Endothelial cell of umbilical vein (primary cell): Measurements from ENCODE around the gene UFD1. TPM values are rescaled to one million over a fixed set of nuclear protein-coding genes. Genes with fewer than 3 reads are reported as not detected.

Source experiments
- BruUV-seq: library from RNA; stranded (reverse); fragments of 400-500 nt; replicated peaks from 2 replicates; lab custom pipeline; 2021; lab: Mats Ljungman, UMichigan
- CTCF ChIA-PET: fragments of 300-600, 350-600 bp; sonication (Branson Sonifier 250); formaldehyde crosslinking; loops from one replicate; lab custom pipeline; 2021; ENCODE audit warnings: antibody characterized with exemption, inconsistent platforms; lab: Charles Lee
- POLR2A ChIA-PET: fragments of 300-600, 350-600 bp; sonication (Branson Sonifier 250); formaldehyde crosslinking; loops from one replicate; lab custom pipeline; 2021; ENCODE audit warnings: antibody characterized with exemption, inconsistent platforms; lab: Charles Lee
- DNase-seq: peaks from one replicate; pipeline ENCODE4 v3.0.0-alpha.2; 2011; ENCODE audit warnings: low read depth, low spot score
- FAIRE-seq: peaks from 2 replicates; lab custom pipeline; 2011; peaks lifted over from hg19 to GRCh38; lab: Jason Lieb, UNC
- H2AFZ ChIP-seq: 2 replicates; pipeline ENCODE4 v1.6.0; 2012; ENCODE audit warnings: low read depth, low read length, control low read depth, inconsistent platforms
- H3K27ac ChIP-seq: 2 replicates; pipeline ENCODE4 v1.5.1; 2011; ENCODE audit warnings: low read depth, mild to moderate bottlenecking, control low read depth, low read length, moderate library complexity; ENCODE audit not compliant: insufficient read depth
- H3K27me3 ChIP-seq, 2 experiments: 2 replicates each; pipeline versions ENCODE4 v1.6.0 to v1.6.1; 2011; ENCODE audit warnings: low read length in 2 of 2, mixed read lengths in 1 of 2; ENCODE audit not compliant: control insufficient read depth in 2 of 2, insufficient read depth in 2 of 2
- H3K36me3 ChIP-seq, 2 experiments: 2 replicates in 1 of 2; 3 replicates in 1 of 2; pipeline ENCODE4 v1.5.1; 2011; ENCODE audit warnings: low read length in 2 of 2, mild to moderate bottlenecking in 1 of 2, moderate library complexity in 1 of 2; ENCODE audit not compliant: control insufficient read depth in 2 of 2, insufficient read depth in 2 of 2; ENCODE audit errors: extremely low read depth in 1 of 2
- H3K4me1 ChIP-seq: 3 replicates; pipeline ENCODE4 v1.5.1; 2011; ENCODE audit warnings: mild to moderate bottlenecking, low read length; ENCODE audit not compliant: control insufficient read depth, insufficient read depth; ENCODE audit errors: extremely low read depth
- H3K4me2 ChIP-seq: 2 replicates; pipeline ENCODE4 v1.6.1; 2011; ENCODE audit warnings: low read length, control low read depth, mixed read lengths; ENCODE audit not compliant: insufficient read depth
- H3K4me3 ChIP-seq, 3 experiments: fragments of 200-600 bp in 1 of 3; sonication (generic), shearing (Covaris generic) in 1 of 3; replicated peaks in 1 of 3; 2 replicates each; pipeline ENCODE4 v1.5.1; 2011 to 2016; ENCODE audit warnings: control low read depth in 3 of 3, low read length in 3 of 3, mild to moderate bottlenecking in 2 of 3, inconsistent platforms in 1 of 3, low read depth in 1 of 3, moderate library complexity in 1 of 3; ENCODE audit not compliant: insufficient read depth in 1 of 3
- H3K79me2 ChIP-seq: 2 replicates; pipeline ENCODE4 v1.6.0; 2012; ENCODE audit warnings: low read length, inconsistent platforms; ENCODE audit not compliant: control insufficient read depth, insufficient read depth
- H3K9ac ChIP-seq: replicated peaks from 2 replicates; pipeline ENCODE3; 2011; ENCODE audit warnings: low read length, control low read depth; ENCODE audit not compliant: insufficient read depth; ENCODE audit errors: extremely low read depth
- H3K9me1 ChIP-seq: replicated peaks from 3 replicates; pipeline ENCODE4 v1.6.0; 2011; ENCODE audit warnings: mild to moderate bottlenecking, low read length; ENCODE audit not compliant: control insufficient read depth, insufficient read depth; ENCODE audit errors: extremely low read depth
- H3K9me3 ChIP-seq: replicated peaks from 2 replicates; pipeline ENCODE4 v1.5.1; 2012; ENCODE audit warnings: low read length, inconsistent platforms; ENCODE audit not compliant: control insufficient read depth, insufficient read depth
- H4K20me1 ChIP-seq: replicated peaks from 2 replicates; pipeline ENCODE3; 2011; ENCODE audit warnings: mild to moderate bottlenecking, low read length; ENCODE audit not compliant: control insufficient read depth, insufficient read depth; ENCODE audit errors: extremely low read depth
- EZH2 ChIP-seq: IDR thresholded peaks from 2 replicates; pipeline ENCODE4 v1.6.1; 2012; ENCODE audit warnings: borderline replicate concordance, low read depth, mild to moderate bottlenecking, moderate library complexity, low read length, inconsistent platforms; ENCODE audit not compliant: severe bottlenecking
- FOS ChIP-seq: IDR thresholded peaks from 2 replicates; pipeline ENCODE4 v1.6.1; 2011; ENCODE audit warnings: mild to moderate bottlenecking, low read length, moderate library complexity, borderline replicate concordance; ENCODE audit not compliant: insufficient read depth
- GATA2 ChIP-seq: IDR thresholded peaks from 2 replicates; pipeline ENCODE4 v1.7.0; 2011; ENCODE audit warnings: low read depth, mild to moderate bottlenecking, moderate library complexity, mixed read lengths, low read length; ENCODE audit not compliant: insufficient read length, insufficient read depth
- JUN ChIP-seq: IDR thresholded peaks from 2 replicates; pipeline ENCODE4 v1.6.1; 2011; ENCODE audit warnings: borderline replicate concordance, low read depth; ENCODE audit not compliant: insufficient read length, insufficient read depth
- MYC ChIP-seq: IDR thresholded peaks from one replicate; pipeline ENCODE4 v1.6.1; 2011; ENCODE audit warnings: mild to moderate bottlenecking, low read depth, low read length
- POLR2A ChIP-seq: IDR thresholded peaks from 2 replicates; pipeline ENCODE4 v1.6.1; 2012; ENCODE audit warnings: low read depth, mild to moderate bottlenecking, control low read depth, low read length
- POLR2AphosphoS5 ChIP-seq: IDR thresholded peaks from 2 replicates; pipeline ENCODE4 v1.6.1; 2012; ENCODE audit warnings: low read depth, mild to moderate bottlenecking, control low read depth, low read length, moderate library complexity; ENCODE audit not compliant: insufficient read depth
- dilution Hi-C: fragments of 300-500 bp; cut with MboI; formaldehyde crosslinking; loops from one replicate; pipeline ENCODE4 v1.15.0; 2019; ENCODE audit warnings: low sequenced_read_pairs; ENCODE audit not compliant: extremely low pct_ligation_motif_present
- intact Hi-C: fragments of 100-400 bp; cut with micrococcal nuclease; formaldehyde crosslinking; loops from one replicate; pipeline ENCODE4 v1.10.0; 2022
- polyA plus RNA-seq, 4 experiments: library from polyadenylated mRNA; depleted of rRNA in 3 of 4; stranded (reverse) in 3 of 4; unstranded in 1 of 4; fragments of >200 nt; gene quantifications; 2 replicates each; pipeline versions ENCODE4 v1.2.1 to v1.2.3, GENCODE V29; 2011 to 2012; ENCODE audit warnings: missing spikeins in 1 of 4
- total RNA-seq: library from RNA; stranded (reverse); gene quantifications from 2 replicates; pipeline ENCODE4 v1.2.3, GENCODE V29; 2021
- TF ChIP-seq, protein P1 (sequence below), 2 donors: IDR thresholded peaks; 1 replicate in 1 of 2; 2 replicates in 1 of 2; pipeline ENCODE4 v1.5.1; 2011; ENCODE audit warnings: low read length in 2 of 2, mild to moderate bottlenecking in 2 of 2, moderate library complexity in 2 of 2, control low read depth in 1 of 2, inconsistent platforms in 1 of 2, low read depth in 1 of 2; ENCODE audit not compliant: insufficient read depth in 1 of 2; ENCODE audit errors: extremely low read depth in 1 of 2
- TF ChIP-seq, protein P2 (sequence below): IDR thresholded peaks from 2 replicates; pipeline ENCODE4 v1.6.1; 2011; ENCODE audit not compliant: insufficient read depth, insufficient read length

Gene UFD1
- total and polyA plus RNA-seq, 2 donors (not counting 3 experiments of a cell fraction or from before 2014, with no cell fraction given) = 127 to 228 TPM

DNA sequence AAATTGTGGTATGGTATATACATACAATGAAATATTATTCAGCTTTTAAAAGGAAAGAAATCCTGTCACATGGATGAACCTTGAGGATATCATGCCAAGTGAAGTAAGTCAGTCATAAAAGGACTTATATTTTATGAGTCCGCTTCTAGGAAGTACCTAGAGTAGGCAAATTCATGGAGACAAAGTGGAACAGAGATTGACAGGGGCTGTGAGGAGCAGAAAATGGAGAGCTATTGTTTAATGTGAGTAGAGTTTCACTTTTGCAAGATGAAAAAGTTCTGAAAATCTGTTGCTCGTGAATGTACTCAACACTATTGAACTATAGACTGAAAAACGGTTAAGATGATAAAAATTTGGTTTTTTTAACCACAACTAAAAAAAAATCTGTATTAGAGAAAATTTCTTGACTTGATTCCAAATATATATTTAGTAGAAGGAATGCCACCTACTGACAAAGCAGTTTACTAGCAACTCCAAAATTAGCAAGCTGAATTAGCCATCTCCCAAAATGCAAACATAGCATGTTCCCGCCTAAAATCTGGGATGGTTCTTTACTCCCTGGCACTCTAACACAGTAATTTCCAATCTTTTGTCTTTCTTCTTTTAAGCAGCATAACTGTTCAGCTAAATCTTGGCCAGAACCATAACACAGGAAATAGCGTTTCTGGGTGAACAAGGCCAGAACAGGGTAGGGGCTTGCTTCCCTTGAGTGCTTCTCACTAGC, 1.5 kb downstream of the UFD1 start:
- Histone ChIP-seq H2AFZ (no peak overlapping the region), H3K79me2 (peaks cover 64% of the 10 kb centered on the region), H3K9ac (peak overlapping the region; percentile 99), H3K4me2 (peak overlapping the region; percentile 98), H3K36me3 (peaks cover 14 to 18% of the 10 kb centered on the region in 2 experiments), H3K27ac (peak overlapping the region; percentile 100), H3K4me1 (peaks cover 28% of the 10 kb centered on the region), H4K20me1 (no peaks in the 10 kb centered on the region), H3K9me3 (no peaks in the 10 kb centered on the region), H3K4me3 (peak overlapping the region; percentile 53 to 87 (median 83)), H3K9me1 (no peaks in the 10 kb centered on the region), H3K27me3 (no peaks in the 10 kb centered on the region)
- FAIRE-seq (peak; percentile 87), DNase-seq (peak; percentile 49)
- no peak for TF ChIP-seq JUN
- no peak for TF ChIP-seq MYC
- TF ChIP-seq POLR2AphosphoS5 = no peak
- TF ChIP-seq, protein P1, sequence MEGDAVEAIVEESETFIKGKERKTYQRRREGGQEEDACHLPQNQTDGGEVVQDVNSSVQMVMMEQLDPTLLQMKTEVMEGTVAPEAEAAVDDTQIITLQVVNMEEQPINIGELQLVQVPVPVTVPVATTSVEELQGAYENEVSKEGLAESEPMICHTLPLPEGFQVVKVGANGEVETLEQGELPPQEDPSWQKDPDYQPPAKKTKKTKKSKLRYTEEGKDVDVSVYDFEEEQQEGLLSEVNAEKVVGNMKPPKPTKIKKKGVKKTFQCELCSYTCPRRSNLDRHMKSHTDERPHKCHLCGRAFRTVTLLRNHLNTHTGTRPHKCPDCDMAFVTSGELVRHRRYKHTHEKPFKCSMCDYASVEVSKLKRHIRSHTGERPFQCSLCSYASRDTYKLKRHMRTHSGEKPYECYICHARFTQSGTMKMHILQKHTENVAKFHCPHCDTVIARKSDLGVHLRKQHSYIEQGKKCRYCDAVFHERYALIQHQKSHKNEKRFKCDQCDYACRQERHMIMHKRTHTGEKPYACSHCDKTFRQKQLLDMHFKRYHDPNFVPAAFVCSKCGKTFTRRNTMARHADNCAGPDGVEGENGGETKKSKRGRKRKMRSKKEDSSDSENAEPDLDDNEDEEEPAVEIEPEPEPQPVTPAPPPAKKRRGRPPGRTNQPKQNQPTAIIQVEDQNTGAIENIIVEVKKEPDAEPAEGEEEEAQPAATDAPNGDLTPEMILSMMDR (IDR thresholded peaks at IDR 0.05; ENCODE audit: extremely low read depth in 1 of 2, insufficient read depth in 1 of 2, low read depth in 1 of 2, low read length in 2 of 2) = peak in 1 of 2 donors; percentile 1
- TF ChIP-seq POLR2A = no peak
- no peak for TF ChIP-seq FOS
- no peak for TF ChIP-seq EZH2
- TF ChIP-seq GATA2 = no peak
- TF ChIP-seq, protein P2, sequence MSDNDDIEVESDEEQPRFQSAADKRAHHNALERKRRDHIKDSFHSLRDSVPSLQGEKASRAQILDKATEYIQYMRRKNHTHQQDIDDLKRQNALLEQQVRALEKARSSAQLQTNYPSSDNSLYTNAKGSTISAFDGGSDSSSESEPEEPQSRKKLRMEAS = no peak
- dilution Hi-C loops (no loop called here), intact Hi-C loops (loop anchor here (1.0 to 10.0 kb wide), 4 partner anchors 31 to 237 kb away; partner anchors contain the start of genes C22orf39, MRPL40 and SEPTIN5)
- CTCF ChIA-PET = interaction anchor here (0.8 to 4.7 kb wide), 14 partner anchors 10 to 298 kb away, joined by 3 to 67 read pairs (median 4); partner anchors contain the start of genes HIRA and SLC25A1
- POLR2A ChIA-PET = interaction anchor here (1.6 kb wide), 2 partner anchors 19 to 41 kb away, joined by 3 to 4 read pairs; no protein-coding TSS in a partner anchor
- BruUV-seq = no TSS peak
